ENCODE data around the gene PPM1E. TPM values are rescaled to one million over a fixed set of nuclear protein-coding genes. Genes with fewer than 3 reads are reported as not detected.

PPM1E gene
- total and polyA plus RNA-seq, 2 of the 4 experiments (the other 2 are of a cell fraction): under 0.01 to 0.05 TPM

- Histone ChIP-seq H3K23ac (ENCODE audit: low read depth, low read length) (no peak overlapping the region), H3K9ac (ENCODE audit: low read depth, low read length) (no peak overlapping the region), H3K18ac (ENCODE audit: low read depth, low read length) (no peak overlapping the region), H3K36me3 (ENCODE audit: control insufficient read depth, insufficient read depth, low read length) (no peaks in the 10 kb centered on the region), H3K9me3 (ENCODE audit: control insufficient read depth, insufficient read depth, low read length) (no peaks in the 10 kb centered on the region), H4K5ac (ENCODE audit: low read depth, low read length) (no peak overlapping the region), H3K4me3 (ENCODE audit: insufficient read depth, low read depth, low read length) (no peak overlapping the region), H4K20me1 (ENCODE audit: insufficient read depth, low read length) (no peaks in the 10 kb centered on the region), H3K79me1 (ENCODE audit: low read depth in 1 of 2, low read length in 2 of 2) (no peaks in the 10 kb centered on the region), H4K91ac (ENCODE audit: insufficient read depth, low read depth, low read length) (no peak overlapping the region), H2BK120ac (ENCODE audit: low read depth, low read length) (no peak overlapping the region), H3K9me1 (ENCODE audit: insufficient read depth, low read length) (no peaks in the 10 kb centered on the region), H3K27me3 (ENCODE audit: control insufficient read depth, insufficient read depth, low read length) (no peaks in the 10 kb centered on the region), H2BK15ac (ENCODE audit: low read depth, low read length) (no peak overlapping the region), H2AFZ (replicated peaks; ENCODE audit: low read length, poor library complexity) (no peak overlapping the region), H4K8ac (ENCODE audit: low read depth in 2 of 2, low read length in 2 of 2) (no peak overlapping the region), H2BK20ac (ENCODE audit: low read depth, low read length) (no peak overlapping the region), H3K4me2 (ENCODE audit: low read depth, low read length) (no peak overlapping the region), H3K56ac (ENCODE audit: extremely low read depth, insufficient read depth, low read length) (no peak overlapping the region), H3K4ac (ENCODE audit: low read depth, low read length) (no peak overlapping the region), H2AK9ac (replicated peaks; ENCODE audit: low read depth, low read length, poor library complexity) (no peak overlapping the region), H3K4me1 (ENCODE audit: control insufficient read depth, insufficient read depth, low read length) (no peaks in the 10 kb centered on the region), H2BK5ac (ENCODE audit: low read depth, low read length, poor library complexity, severe bottlenecking) (no peak overlapping the region), H2AK5ac (ENCODE audit: low read depth, low read length) (no peak overlapping the region), H3K14ac (replicated peaks; ENCODE audit: low read depth, low read length) (no peak overlapping the region), H3K27ac (ENCODE audit: insufficient read depth, low read length) (no peak overlapping the region)
- no TSS peak for BruUV-seq (replicated peaks)
- in situ Hi-C loops (cut with MboI; ENCODE audit: low sequenced_read_pairs) (no loop called here), dilution Hi-C loops (cut with HindIII; ENCODE audit: low sequenced_read_pairs, unreplicated experiment) (no loop called here), intact Hi-C loops (cut with micrococcal nuclease) (no loop called here)
- POLR2A ChIA-PET (ENCODE audit: unreplicated experiment): no interaction called here
- TF ChIP-seq NFE2L2 (IDR thresholded peaks at IDR 0.05; ENCODE audit: low read depth, low read length): no peak
- no peak for TF ChIP-seq MXI1 (IDR thresholded peaks at IDR 0.05; ENCODE audit: borderline replicate concordance, low read depth, low read length)
- TF ChIP-seq CEBPB (IDR thresholded peaks at IDR 0.05; ENCODE audit: low read depth, low read length): no peak
- TF ChIP-seq RCOR1 (IDR thresholded peaks at IDR 0.05; ENCODE audit: insufficient replicate concordance, low read length): no peak
- no peak for TF ChIP-seq RAD21 (IDR thresholded peaks at IDR 0.05; ENCODE audit: low read length)
- TF ChIP-seq CTCF (conservative IDR thresholded peaks at IDR 0.05; ENCODE audit: low read depth, low read length): no peak
- TF ChIP-seq ELK1 (IDR thresholded peaks at IDR 0.05; ENCODE audit: borderline replicate concordance, low read depth, low read length): no peak
- TF ChIP-seq USF2 (IDR thresholded peaks at IDR 0.05; ENCODE audit: low read depth, low read length): no peak
- TF ChIP-seq CHD1 (IDR thresholded peaks at IDR 0.05; ENCODE audit: low read depth, low read length): no peak
- no peak for TF ChIP-seq POLR2A (IDR thresholded peaks at IDR 0.05; ENCODE audit: low read depth, low read length)
- no peak for TF ChIP-seq RFX5 (IDR thresholded peaks at IDR 0.05; ENCODE audit: low read depth, low read length)
- TF ChIP-seq MAFK (IDR thresholded peaks at IDR 0.05; ENCODE audit: low read depth, low read length): no peak
- no peak for DNase-seq
- CTCF ChIA-PET: interaction anchor here (0.7 kb wide), 1 partner anchor 325 kb away, joined by 10 read pairs; no protein-coding TSS in a partner anchor
- 100% methylated on average over 1 of the region's 1 CpG; no CpG with 5 or more reads in 1 of the 2 experiments for WGBS, 2 experiments (ENCODE audit: extremely low coverage in 2 of 2, insufficient read length in 1 of 2)
- no peak for ATAC-seq (ENCODE audit: low read depth)
Observed at GRCh38 chr17:58902322-58902721, 146.7 kb downstream of the PPM1E start.

Data from IMR-90 (cell line).